HEK293 (cell line): ENCODE results near the gene FLRT3.

ENCODE experiments used
- CTCF ChIA-PET: fragments of 350-600 bp; formaldehyde crosslinking; extraction: SDS; loops from one replicate; lab custom pipeline; 2021; ENCODE audit warnings: antibody characterized with exemption; lab: Yijun Ruan, JAX
- POLR2A ChIA-PET: fragments of 300-600 bp; formaldehyde crosslinking; extraction: SDS; loops from one replicate; lab custom pipeline; 2020; ENCODE audit warnings: antibody characterized with exemption, inconsistent platforms; lab: Yijun Ruan, JAX
- H3K27ac ChIP-seq: fragments of 200-500 bp; sonication (Bioruptor generic); 2 replicates; pipeline ENCODE4 v1.5.1; 2014; ENCODE audit warnings: low read depth, low read length, control low read depth, inconsistent platforms; ENCODE audit errors: extremely low read depth
- H3K36me3 ChIP-seq, 2 experiments: fragments of 200-500 bp in 1 of 2; sonication (Bioruptor generic) in 1 of 2; 1 replicate in 1 of 2; 2 replicates in 1 of 2; pipeline ENCODE4 v1.5.1; 2014 to 2017; ENCODE audit warnings: inconsistent platforms in 2 of 2, low read length in 2 of 2; ENCODE audit not compliant: control insufficient read depth in 2 of 2, insufficient read depth in 1 of 2
- H3K4me1 ChIP-seq: fragments of 200-500 bp; sonication (Bioruptor generic); 2 replicates; pipeline ENCODE4 v1.5.1; 2014; ENCODE audit warnings: mild to moderate bottlenecking, low read length, inconsistent platforms; ENCODE audit not compliant: control insufficient read depth, insufficient read depth
- H3K4me3 ChIP-seq: 2 replicates; pipeline ENCODE4 v1.5.1; 2011; ENCODE audit warnings: low read depth, mild to moderate bottlenecking, control low read depth, low read length, moderate library complexity
- H3K9me3 ChIP-seq: fragments of 200-500 bp; sonication (Bioruptor generic); 2 replicates; pipeline ENCODE4 v1.5.1; 2014; ENCODE audit warnings: low read depth, low read length, inconsistent platforms; ENCODE audit not compliant: control insufficient read depth, insufficient read depth
- IKZF3 ChIP-seq: fragments of 450-650 bp; IDR thresholded peaks from 2 replicates; pipeline ENCODE4 v1.5.0; 2018; ENCODE audit warnings: missing biosample characterization, mild to moderate bottlenecking, missing genetic modification characterization, moderate library complexity
- INSM2 ChIP-seq: fragments of 450-650 bp; formaldehyde crosslinking; IDR thresholded peaks from 2 replicates; pipeline ENCODE4 v1.5.1; 2016; ENCODE audit warnings: missing biosample characterization, missing genetic modification characterization
- KLF7 ChIP-seq: fragments of 450-650 bp; formaldehyde crosslinking; IDR thresholded peaks from 2 replicates; pipeline ENCODE4 v1.5.1; 2016; ENCODE audit warnings: missing biosample characterization, missing genetic modification characterization, borderline replicate concordance
- MYNN ChIP-seq: fragments of 450-650 bp; formaldehyde crosslinking; IDR thresholded peaks from 2 replicates; pipeline ENCODE4 v1.5.1; 2016; ENCODE audit warnings: missing biosample characterization, missing genetic modification characterization, borderline replicate concordance
- SALL2 ChIP-seq: fragments of 450-650 bp; formaldehyde crosslinking; IDR thresholded peaks from 2 replicates; pipeline ENCODE4 v1.5.0; 2017; ENCODE audit warnings: missing biosample characterization, mild to moderate bottlenecking, missing genetic modification characterization, borderline replicate concordance
- SETDB1 ChIP-seq: IDR thresholded peaks from one replicate; pipeline ENCODE4 v1.6.1; 2017; ENCODE audit warnings: mild to moderate bottlenecking, low read length, moderate library complexity, mixed read lengths; ENCODE audit not compliant: insufficient read length
- SP7 ChIP-seq: fragments of 450-650 bp; formaldehyde crosslinking; IDR thresholded peaks from 2 replicates; pipeline ENCODE4 v1.5.1; 2016; ENCODE audit warnings: missing biosample characterization, missing genetic modification characterization
- TSHZ1 ChIP-seq: fragments of 450-650 bp; formaldehyde crosslinking; IDR thresholded peaks from 2 replicates; pipeline ENCODE4 v1.5.1; 2016; ENCODE audit warnings: missing biosample characterization, missing genetic modification characterization, borderline replicate concordance
- ZBTB11 ChIP-seq: fragments of 450-650 bp; formaldehyde crosslinking; conservative IDR thresholded peaks from 2 replicates; pipeline ENCODE4 v1.5.1; 2016; ENCODE audit warnings: low read depth, missing biosample characterization, missing genetic modification characterization
- ZFHX2 ChIP-seq: fragments of 450-650 bp; formaldehyde crosslinking; conservative IDR thresholded peaks from 2 replicates; pipeline ENCODE4 v1.5.1; 2016; ENCODE audit warnings: missing biosample characterization, missing genetic modification characterization
- ZNF10 ChIP-seq: fragments of 450-650 bp; formaldehyde crosslinking; IDR thresholded peaks from 2 replicates; pipeline ENCODE4 v1.5.1; 2017; ENCODE audit warnings: missing biosample characterization, missing genetic modification characterization
- ZNF121 ChIP-seq: fragments of 450-650 bp; formaldehyde crosslinking; IDR thresholded peaks from 2 replicates; pipeline ENCODE4 v1.5.1; 2016; ENCODE audit warnings: missing biosample characterization, missing genetic modification characterization
- ZNF148 ChIP-seq: fragments of 450-650 bp; formaldehyde crosslinking; IDR thresholded peaks from 2 replicates; pipeline ENCODE4 v1.5.0; 2017; ENCODE audit warnings: missing biosample characterization, missing genetic modification characterization, borderline replicate concordance
- ZNF16 ChIP-seq: fragments of 450-650 bp; formaldehyde crosslinking; IDR thresholded peaks from 2 replicates; pipeline ENCODE4 v1.5.1; 2016; ENCODE audit warnings: low read depth, missing biosample characterization, missing genetic modification characterization
- ZNF19 ChIP-seq: fragments of 450-650 bp; formaldehyde crosslinking; IDR thresholded peaks from 2 replicates; pipeline ENCODE4; 2016; ENCODE audit warnings: missing biosample characterization, missing genetic modification characterization, low read depth
- ZNF311 ChIP-seq: fragments of 450-650 bp; formaldehyde crosslinking; IDR thresholded peaks from 2 replicates; pipeline ENCODE4 v1.5.1; 2017; ENCODE audit warnings: missing biosample characterization, missing genetic modification characterization, borderline replicate concordance
- ZNF394 ChIP-seq: fragments of 450-650 bp; formaldehyde crosslinking; IDR thresholded peaks from 2 replicates; pipeline ENCODE4 v1.5.1; 2016; ENCODE audit warnings: missing biosample characterization, missing genetic modification characterization, mild to moderate bottlenecking, moderate library complexity, borderline replicate concordance
- ZNF433 ChIP-seq: fragments of 450-650 bp; formaldehyde crosslinking; IDR thresholded peaks from 2 replicates; pipeline ENCODE4 v1.5.1; 2016; ENCODE audit warnings: missing biosample characterization, missing genetic modification characterization, low read depth
- ZNF549 ChIP-seq: fragments of 450-650 bp; IDR thresholded peaks from 2 replicates; pipeline ENCODE4 v1.5.1; 2018; ENCODE audit warnings: missing biosample characterization, missing genetic modification characterization, mild to moderate bottlenecking, inconsistent platforms, moderate library complexity
- ZNF560 ChIP-seq: fragments of 450-650 bp; formaldehyde crosslinking; IDR thresholded peaks from 2 replicates; pipeline ENCODE4 v1.5.1; 2017; ENCODE audit warnings: missing biosample characterization, missing genetic modification characterization, borderline replicate concordance
- ZNF664 ChIP-seq: fragments of 450-650 bp; formaldehyde crosslinking; IDR thresholded peaks from 2 replicates; pipeline ENCODE4 v1.5.1; 2016; ENCODE audit warnings: missing biosample characterization, missing genetic modification characterization
- ZNF837 ChIP-seq: fragments of 450-650 bp; formaldehyde crosslinking; IDR thresholded peaks from 2 replicates; pipeline ENCODE4 v1.5.1; 2016; ENCODE audit warnings: missing biosample characterization, missing genetic modification characterization

The FLRT3 gene

GRCh38 chr20:14312001-14312400 lies 25.4 kb downstream of the FLRT3 start:
- H3K27ac ChIP-seq = no peak overlapping the region
- no peaks in the 10 kb centered on the region for H3K4me1 ChIP-seq
- POLR2A ChIA-PET = no interaction called here
- no peaks in the 10 kb centered on the region for H3K36me3 ChIP-seq
- H3K9me3 ChIP-seq = no peaks in the 10 kb centered on the region
- CTCF ChIA-PET = no interaction called here
- TF ChIP-seq ZNF10 (tag by site-specific recombination) = no peak
- no peak for TF ChIP-seq ZFHX2 (tag by site-specific recombination)
- no peak for TF ChIP-seq ZNF560
- no peak for TF ChIP-seq ZNF664 (tag by site-specific recombination)
- no peak for TF ChIP-seq SP7 (tag by site-specific recombination)
- no peak for TF ChIP-seq MYNN (tag by site-specific recombination)
- TF ChIP-seq KLF7 (tag by site-specific recombination) = no peak
- no peak for TF ChIP-seq ZNF16 (tag by site-specific recombination)
- TF ChIP-seq IKZF3 (tag by site-specific recombination) = no peak
- TF ChIP-seq INSM2 = no peak
- TF ChIP-seq, all 188 proteins: peak for 0
- H3K4me3 ChIP-seq = no peak overlapping the region

GRCh38 chr20:14310977-14311627 lies 26.3 kb downstream of the FLRT3 start:
- CTCF ChIA-PET = no interaction called here
- Histone ChIP-seq H3K27ac (no peak overlapping the region), H3K4me1 (no peaks in the 10 kb centered on the region)
- TF ChIP-seq ZNF433 (tag by site-specific recombination) = no peak
- TF ChIP-seq ZNF549 = no peak
- no peak for TF ChIP-seq ZNF311 (tag by site-specific recombination)
- TF ChIP-seq TSHZ1 (tag by site-specific recombination) = no peak
- TF ChIP-seq SETDB1 = no peak
- no peak for TF ChIP-seq ZNF148
- TF ChIP-seq ZNF394 (tag by site-specific recombination) = no peak
- TF ChIP-seq ZBTB11 (tag by site-specific recombination) = no peak
- TF ChIP-seq ZNF19 (tag by site-specific recombination) = no peak
- TF ChIP-seq ZNF837 = no peak
- TF ChIP-seq ZNF121 (tag by site-specific recombination) = no peak
- TF ChIP-seq SALL2 (tag by site-specific recombination) = no peak
- TF ChIP-seq, all 188 proteins: peak for 0
- POLR2A ChIA-PET = no interaction called here
- H3K4me3 ChIP-seq = no peak overlapping the region
- H3K36me3 ChIP-seq = no peaks in the 10 kb centered on the region
- H3K9me3 ChIP-seq = no peaks in the 10 kb centered on the region
